ENCODE results near the gene ZNF281. TPM values are rescaled to one million over a fixed set of nuclear protein-coding genes. Genes with fewer than 3 reads are reported as not detected.

ZNF281 gene
- total RNA-seq, 6 experiments from 2014 or later = 12.6 to 15.2 (median 13.8) TPM

GRCh38 chr1:200386416-200386815 lies 23.4 kb downstream of the ZNF281 start:
- 100% methylated on average over 1 of the region's 4 CpGs for WGBS (ENCODE audit: insufficient coverage, low coverage, low lambda C conversion rate, missing lambda C conversion rate)
- no peak for DNase-seq
- no peaks in the 10 kb centered on the region for H3K9me3 ChIP-seq
- no peaks in the 10 kb centered on the region for H3K4me1 ChIP-seq
- intact Hi-C loops (cut with DNase I) = no loop called here
- no peak overlapping the region for H3K4me3 ChIP-seq
- H3K27me3 ChIP-seq = no peaks in the 10 kb centered on the region
- H3K27ac ChIP-seq = no peak overlapping the region
- no peaks in the 10 kb centered on the region for H3K36me3 ChIP-seq
- no peak for ATAC-seq
- TF ChIP-seq POLR2A (IDR thresholded peaks at IDR 0.05) = no peak
- TF ChIP-seq CTCF (IDR thresholded peaks at IDR 0.05) = no peak

DNA sequence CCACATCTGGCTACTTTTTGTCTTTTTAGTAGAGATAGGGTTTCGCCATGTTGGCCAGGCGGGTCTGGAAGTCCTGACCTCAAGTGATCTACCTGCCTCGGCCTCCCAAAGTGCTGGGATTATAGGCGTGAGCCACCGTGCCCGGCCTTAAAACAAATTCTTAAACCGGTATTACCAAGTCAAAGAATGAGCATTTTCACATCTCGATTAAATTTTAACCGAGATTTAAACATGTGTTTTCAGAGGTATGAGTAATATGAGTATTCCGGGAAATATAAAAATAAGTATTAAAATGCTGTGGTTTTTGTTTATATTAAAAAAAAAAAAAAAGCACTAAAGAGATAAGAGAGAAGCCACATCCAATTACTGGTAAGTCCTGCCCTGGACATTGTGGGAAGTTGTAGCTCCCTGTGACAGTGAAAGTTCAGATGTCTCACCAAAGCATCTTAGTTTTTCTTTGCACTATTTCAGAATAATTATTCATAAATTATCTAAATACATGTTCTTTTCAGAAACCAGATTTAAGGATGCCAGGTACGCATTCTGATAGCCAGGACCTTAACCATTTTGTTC lies 24.9 kb downstream of the ZNF281 start:
- Histone ChIP-seq H3K9me3 (no peaks in the 10 kb centered on the region), H3K36me3 (no peaks in the 10 kb centered on the region), H3K4me1 (peaks cover 0 to 12% (median under 1%) of the 10 kb centered on the region in 4 donors), H3K27ac (no peak overlapping the region), H3K4me3 (no peak overlapping the region), H3K27me3 (no peaks in the 10 kb centered on the region)
- intact Hi-C loops (cut with DNase I) = no loop called here
- no peak for DNase-seq
- WGBS (ENCODE audit: insufficient coverage, low coverage, low lambda C conversion rate, missing lambda C conversion rate) = 85% methylated on average over 9 of the region's 11 CpGs
- no peak for TF ChIP-seq POLR2A (IDR thresholded peaks at IDR 0.05)
- TF ChIP-seq CTCF (IDR thresholded peaks at IDR 0.05) = no peak
- peak in 1 of 4 donors; percentile 18 for ATAC-seq

GRCh38 chr1:200381256-200381984 lies 28.4 kb downstream of the ZNF281 start:
- no peak for DNase-seq
- no peak for ATAC-seq
- TF ChIP-seq CTCF (IDR thresholded peaks at IDR 0.05) (no peak), POLR2A (IDR thresholded peaks at IDR 0.05) (no peak)
- Histone ChIP-seq H3K27me3 (no peaks in the 10 kb centered on the region), H3K4me1 (peaks cover 0 to 21% (median 5%) of the 10 kb centered on the region in 4 donors), H3K27ac (peak overlapping the region in 2 of 3 donors; percentile 51), H3K36me3 (no peaks in the 10 kb centered on the region), H3K9me3 (no peaks in the 10 kb centered on the region), H3K4me3 (no peak overlapping the region)
- intact Hi-C loops (cut with DNase I) = no loop called here
- WGBS (ENCODE audit: insufficient coverage, low coverage, low lambda C conversion rate, missing lambda C conversion rate) = 86% methylated on average over 8 of the region's 8 CpGs

DNA sequence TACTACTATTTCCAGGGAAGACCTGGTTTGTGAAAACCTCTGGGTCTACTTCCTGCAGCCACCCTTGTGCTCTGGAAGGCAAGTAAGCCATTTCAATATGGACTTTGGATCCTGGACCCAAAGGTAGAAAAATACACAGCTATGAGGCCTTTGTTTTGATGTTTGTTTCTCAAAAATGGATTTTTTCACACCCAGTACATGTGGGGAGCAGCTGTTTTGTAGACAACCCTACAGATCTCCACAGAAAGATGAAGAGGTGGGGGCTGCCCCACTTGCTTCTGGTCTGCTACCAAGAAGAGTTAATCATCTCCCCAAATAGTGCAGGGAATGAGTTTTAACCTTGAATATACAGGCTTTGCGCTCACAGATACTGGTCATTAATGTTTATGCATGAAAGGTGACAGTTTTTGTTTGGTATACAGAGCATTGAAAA lies 29.2 kb downstream of the ZNF281 start:
- ATAC-seq = peak; percentile 56 to 81 (median 80)
- Histone ChIP-seq H3K4me3 (no peak overlapping the region), H3K4me1 (peaks cover 0 to 21% (median 5%) of the 10 kb centered on the region in 4 donors), H3K27ac (peak overlapping the region; percentile 51 to 70 (median 51)), H3K9me3 (no peaks in the 10 kb centered on the region), H3K36me3 (no peaks in the 10 kb centered on the region), H3K27me3 (no peaks in the 10 kb centered on the region)
- intact Hi-C loops (cut with DNase I) = no loop called here
- no peak for DNase-seq
- TF ChIP-seq POLR2A (IDR thresholded peaks at IDR 0.05) = no peak
- TF ChIP-seq CTCF (IDR thresholded peaks at IDR 0.05) = no peak
- 33% methylated on average over 1 of the region's 1 CpG for WGBS (ENCODE audit: insufficient coverage, low coverage, low lambda C conversion rate, missing lambda C conversion rate)
